GM23338 (cell line): Measurements from ENCODE around the gene C6orf136.

Source experiments
- CREB1 ChIP-seq: fragments of 250-450 bp; sonication (Bioruptor Pico); IDR thresholded peaks from 2 replicates; pipeline ENCODE4 v1.5.0; 2020; ENCODE audit warnings: low read depth, mild to moderate bottlenecking, moderate library complexity
- CTCF ChIP-seq, 2 experiments: fragments of 200-600 bp in 1 of 2; sonication (generic) in 1 of 2; conservative IDR thresholded peaks; 2 replicates each; pipeline versions ENCODE4 v1.5.1 to v1.6.1; 2016 to 2017; ENCODE audit warnings: antibody characterized with exemption in 2 of 2, low read depth in 2 of 2, mild to moderate bottlenecking in 2 of 2, moderate library complexity in 1 of 2
- EZH2 ChIP-seq: fragments of 200-600 bp; sonication (generic); IDR thresholded peaks from one replicate; pipeline ENCODE4 v1.8.0; 2017; ENCODE audit warnings: antibody characterized with exemption, mild to moderate bottlenecking, low read depth; ENCODE audit not compliant: unreplicated experiment
- POLR2AphosphoS5 ChIP-seq: IDR thresholded peaks from 2 replicates; pipeline ENCODE4 v1.6.1; 2016; ENCODE audit warnings: antibody characterized with exemption, low read depth

- TF ChIP-seq CTCF (conservative IDR thresholded peaks at IDR 0.05; ENCODE audit: low read depth in 2 of 2) (peak; percentile 97 to 98), CREB1 (CRISPR knock-in tag) (no peak), POLR2AphosphoS5 (no peak), EZH2 (no peak)
Observed at GRCh38 chr6:30678964-30679726, 32.2 kb downstream of the C6orf136 start.
